Measurements from ENCODE around the gene SASH1. TPM values are rescaled to one million over a fixed set of nuclear protein-coding genes. Genes with fewer than 3 reads are reported as not detected.

Gene SASH1
- total RNA-seq, 1 donor: 71.7 TPM

GRCh38 chr6:148445116-148445515 is 102.5 kb downstream of the SASH1 start:
- peaks cover 2% of the 10 kb centered on the region for H4K20me1 ChIP-seq (ENCODE audit: insufficient read depth, low read length)
- peak overlapping the region; percentile 40 for H3K4me2 ChIP-seq (ENCODE audit: insufficient read depth, low read length)
- DNase-seq (ENCODE audit: insufficient read length, low spot score, missing footprints): no peak
- no peaks in the 10 kb centered on the region for H3K27me3 ChIP-seq (ENCODE audit: insufficient read depth, low read length)
- H3K27ac ChIP-seq (ENCODE audit: low read depth, low read length): peak overlapping the region; percentile 34
- H3K4me1 ChIP-seq (ENCODE audit: insufficient read depth, low read length): peaks cover 41% of the 10 kb centered on the region
- H3K79me2 ChIP-seq (ENCODE audit: insufficient read depth, low read length): no peaks in the 10 kb centered on the region
- peaks cover 4% of the 10 kb centered on the region for H3K36me3 ChIP-seq (ENCODE audit: insufficient read depth, low read length)
- H2AFZ ChIP-seq (ENCODE audit: low read length): no peak overlapping the region
- no peak for TF ChIP-seq CTCF (IDR thresholded peaks at IDR 0.05; ENCODE audit: extremely low read depth, low read depth, low read length)
- no peak overlapping the region for H3K4me3 ChIP-seq (ENCODE audit: insufficient read depth, low read length)
- no peaks in the 10 kb centered on the region for H3K9me3 ChIP-seq (ENCODE audit: low read depth, low read length)

- no peak overlapping the region for H3K4me3 ChIP-seq (ENCODE audit: insufficient read depth, low read length)
- H3K79me2 ChIP-seq (ENCODE audit: insufficient read depth, low read length): no peaks in the 10 kb centered on the region
- H4K20me1 ChIP-seq (ENCODE audit: insufficient read depth, low read length): peaks cover 2% of the 10 kb centered on the region
- no peaks in the 10 kb centered on the region for H3K9me3 ChIP-seq (ENCODE audit: low read depth, low read length)
- no peaks in the 10 kb centered on the region for H3K27me3 ChIP-seq (ENCODE audit: insufficient read depth, low read length)
- H3K27ac ChIP-seq (ENCODE audit: low read depth, low read length): peak overlapping the region; percentile 34
- H3K4me2 ChIP-seq (ENCODE audit: insufficient read depth, low read length): peak overlapping the region; percentile 40
- H3K36me3 ChIP-seq (ENCODE audit: insufficient read depth, low read length): peaks cover 4% of the 10 kb centered on the region
- H3K4me1 ChIP-seq (ENCODE audit: insufficient read depth, low read length): peaks cover 36% of the 10 kb centered on the region
- DNase-seq (ENCODE audit: insufficient read length, low spot score, missing footprints): peak; percentile 91
- no peak overlapping the region for H2AFZ ChIP-seq (ENCODE audit: low read length)
- no peak for TF ChIP-seq CTCF (IDR thresholded peaks at IDR 0.05; ENCODE audit: extremely low read depth, low read depth, low read length)
Observed at GRCh38 chr6:148445620-148446019, 103.0 kb downstream of the SASH1 start.

GRCh38 chr6:148446681-148447080 is 104.0 kb downstream of the SASH1 start:
- Histone ChIP-seq H3K27ac (ENCODE audit: low read depth, low read length) (no peak overlapping the region), H3K4me3 (ENCODE audit: insufficient read depth, low read length) (no peak overlapping the region), H4K20me1 (ENCODE audit: insufficient read depth, low read length) (peaks cover 2% of the 10 kb centered on the region), H3K79me2 (ENCODE audit: insufficient read depth, low read length) (no peaks in the 10 kb centered on the region), H3K36me3 (ENCODE audit: insufficient read depth, low read length) (peaks cover 4% of the 10 kb centered on the region), H3K27me3 (ENCODE audit: insufficient read depth, low read length) (no peaks in the 10 kb centered on the region), H3K9me3 (ENCODE audit: low read depth, low read length) (no peaks in the 10 kb centered on the region), H3K4me2 (ENCODE audit: insufficient read depth, low read length) (no peak overlapping the region), H3K4me1 (ENCODE audit: insufficient read depth, low read length) (peaks cover 25% of the 10 kb centered on the region), H2AFZ (ENCODE audit: low read length) (no peak overlapping the region)
- no peak for TF ChIP-seq CTCF (IDR thresholded peaks at IDR 0.05; ENCODE audit: extremely low read depth, low read depth, low read length)
- no peak for DNase-seq (ENCODE audit: insufficient read length, low spot score, missing footprints)

GRCh38 chr6:148447521-148448230 is 105.0 kb downstream of the SASH1 start:
- Histone ChIP-seq H4K20me1 (ENCODE audit: insufficient read depth, low read length) (peaks cover 2% of the 10 kb centered on the region), H3K27ac (ENCODE audit: low read depth, low read length) (no peak overlapping the region), H3K4me3 (ENCODE audit: insufficient read depth, low read length) (no peak overlapping the region), H3K36me3 (ENCODE audit: insufficient read depth, low read length) (peaks cover 4% of the 10 kb centered on the region), H3K9me3 (ENCODE audit: low read depth, low read length) (no peaks in the 10 kb centered on the region), H3K27me3 (ENCODE audit: insufficient read depth, low read length) (no peaks in the 10 kb centered on the region), H3K4me2 (ENCODE audit: insufficient read depth, low read length) (no peak overlapping the region), H3K4me1 (ENCODE audit: insufficient read depth, low read length) (peaks cover 20% of the 10 kb centered on the region), H3K79me2 (ENCODE audit: insufficient read depth, low read length) (no peaks in the 10 kb centered on the region), H2AFZ (ENCODE audit: low read length) (no peak overlapping the region)
- no peak for DNase-seq (ENCODE audit: insufficient read length, low spot score, missing footprints)
- TF ChIP-seq CTCF (IDR thresholded peaks at IDR 0.05; ENCODE audit: extremely low read depth, low read depth, low read length): no peak

Measured in osteoblast (primary cell).